HG03571 (cell line): ENCODE results near the gene ABHD17C.

Source experiments
- ATAC-seq: cut with Tn5 transposase; IDR thresholded peaks from one replicate; pipeline ENCODE4 v1.9.1; 2021; ENCODE audit not compliant: unreplicated experiment

ABHD17C gene

GRCh38 chr15:80689294-80689693, 5.8 kb upstream of the ABHD17C start:
- no peak for ATAC-seq

DNA sequence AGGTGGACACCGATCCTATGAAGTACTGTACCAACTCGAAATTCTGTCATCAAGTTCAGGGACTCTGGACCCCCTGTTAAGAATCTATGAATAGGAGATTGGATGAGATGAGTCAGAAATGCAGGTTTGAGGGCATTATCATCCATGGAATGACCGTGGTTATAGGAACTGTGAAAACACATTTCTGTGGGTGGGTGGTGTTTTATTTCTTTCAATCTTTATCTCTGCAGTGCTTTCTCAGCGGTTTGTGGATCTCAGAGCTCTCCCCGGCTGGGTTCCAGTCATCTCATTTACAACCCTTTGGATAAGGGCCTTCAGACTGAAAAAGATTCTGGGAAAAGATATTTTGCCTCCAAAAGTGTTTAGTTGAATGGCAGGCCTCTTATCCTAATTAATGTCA, 5.4 kb upstream of the ABHD17C start:
- ATAC-seq = no peak

- ATAC-seq = no peak
These were observed 3.5 kb upstream of the ABHD17C start for GRCh38 chr15:80691575-80691974.

DNA sequence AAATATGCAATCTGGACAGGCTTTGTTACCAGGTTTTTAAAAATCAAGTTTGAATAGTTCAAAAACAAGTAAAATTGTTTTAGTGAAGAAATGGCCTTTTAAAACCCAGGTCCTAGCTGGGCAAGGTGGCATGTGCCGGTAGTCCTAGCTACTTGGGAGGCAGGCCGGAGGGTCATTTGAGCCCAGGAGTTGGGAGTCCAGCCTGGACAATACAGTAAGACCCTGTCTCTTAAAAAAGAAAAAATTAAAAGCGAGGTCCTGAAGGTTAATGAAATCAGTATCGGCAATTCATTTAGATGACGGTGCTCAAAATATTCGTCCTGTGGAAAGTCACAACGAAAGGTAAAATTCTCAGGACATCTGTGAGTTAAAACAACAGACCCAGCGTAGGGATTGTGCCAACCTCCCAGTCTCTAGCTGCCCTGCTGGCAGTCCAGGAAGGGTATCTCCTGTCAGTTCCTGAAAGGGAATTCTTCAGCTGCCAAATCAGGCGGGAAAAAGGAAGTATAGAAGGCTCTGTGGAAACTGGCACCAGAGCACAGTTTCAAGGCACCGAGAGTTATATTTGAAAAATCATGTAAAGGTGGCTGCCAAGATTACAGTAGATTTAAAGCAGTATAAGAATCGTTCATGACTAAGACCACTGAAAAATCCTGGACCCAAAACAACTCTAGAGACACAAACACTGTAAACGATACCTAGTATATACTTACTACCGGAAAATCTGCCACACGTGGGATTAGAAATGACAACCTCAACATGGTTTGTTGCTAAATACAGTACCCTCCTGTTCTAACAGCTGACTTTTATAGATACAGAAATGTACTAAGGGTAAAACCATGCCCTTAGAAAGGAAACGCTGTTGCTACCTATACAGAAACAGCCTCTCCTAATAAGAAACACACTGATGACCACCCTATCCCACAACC, 1.2 kb upstream of the ABHD17C start:
- ATAC-seq = no peak

- peak; percentile 41 for ATAC-seq
These were observed 455 bp upstream of the ABHD17C start for GRCh38 chr15:80694611-80695098.

- peak; percentile 7 for ATAC-seq
These were observed 976 bp downstream of the ABHD17C start for GRCh38 chr15:80695911-80696661.

- no peak for ATAC-seq
These were observed 2.1 kb downstream of the ABHD17C start for GRCh38 chr15:80697075-80697685.

DNA sequence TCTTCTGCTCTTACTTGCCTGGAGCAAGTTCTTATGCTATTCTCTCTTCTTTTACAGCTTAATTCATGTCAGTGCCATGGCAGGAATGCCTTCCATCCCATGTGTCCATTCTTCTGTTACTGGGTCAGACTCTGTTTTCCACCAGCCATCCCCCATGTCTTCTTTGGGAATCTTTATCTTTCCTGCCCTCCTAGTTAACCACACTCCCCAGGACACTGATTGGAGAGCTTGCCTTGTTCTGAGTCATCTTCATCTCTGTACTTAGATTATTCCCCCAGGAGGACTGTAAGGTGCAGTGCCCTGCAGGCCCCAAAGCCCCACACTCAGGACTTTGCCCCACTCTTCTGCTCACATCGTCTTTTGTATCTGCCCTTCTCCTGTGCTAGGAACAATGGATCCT, 3.6 kb downstream of the ABHD17C start:
- no peak for ATAC-seq

- ATAC-seq = no peak
These were observed 4.9 kb downstream of the ABHD17C start for GRCh38 chr15:80699981-80700380.

GRCh38 chr15:80701676-80702311, 6.7 kb downstream of the ABHD17C start:
- ATAC-seq = no peak

DNA sequence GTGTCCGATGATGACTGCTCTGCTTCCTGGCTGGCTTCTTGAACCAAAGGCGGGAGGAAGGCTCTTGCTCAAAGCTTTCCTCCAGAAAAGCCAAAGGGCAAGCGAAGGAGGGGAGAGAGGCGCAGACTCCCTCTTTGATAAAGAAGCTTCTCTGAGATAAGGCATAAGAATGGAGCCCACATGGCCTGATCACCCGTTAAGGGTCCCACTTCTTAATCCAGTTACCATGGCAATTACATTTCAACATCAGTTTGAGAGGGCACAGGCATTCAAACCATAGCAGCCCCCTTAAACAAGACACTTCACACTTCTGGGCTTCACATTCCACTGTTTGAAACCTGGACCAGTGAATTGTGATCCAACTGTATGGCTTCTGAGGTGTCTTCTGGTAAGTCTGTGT, 8.0 kb downstream of the ABHD17C start:
- no peak for ATAC-seq

DNA sequence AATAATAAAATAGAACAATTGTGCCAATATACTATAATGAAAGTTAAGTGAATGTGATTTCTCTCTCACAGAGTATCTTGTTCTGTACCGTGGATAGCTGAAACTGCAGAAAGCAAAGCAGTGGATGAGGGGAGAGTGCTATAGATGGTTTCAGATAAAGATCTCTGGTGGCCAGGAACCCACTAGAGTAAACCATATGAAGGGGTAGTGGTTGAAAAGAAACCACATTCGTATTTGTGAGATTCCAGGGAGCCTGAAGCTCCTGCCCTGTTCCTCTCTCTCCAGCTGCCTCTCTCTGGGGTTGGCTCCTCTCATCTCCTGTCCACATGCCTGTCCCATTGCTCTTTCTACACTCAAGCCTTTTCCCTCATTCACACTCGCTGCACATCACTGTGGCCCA, 8.9 kb downstream of the ABHD17C start:
- no peak for ATAC-seq

DNA sequence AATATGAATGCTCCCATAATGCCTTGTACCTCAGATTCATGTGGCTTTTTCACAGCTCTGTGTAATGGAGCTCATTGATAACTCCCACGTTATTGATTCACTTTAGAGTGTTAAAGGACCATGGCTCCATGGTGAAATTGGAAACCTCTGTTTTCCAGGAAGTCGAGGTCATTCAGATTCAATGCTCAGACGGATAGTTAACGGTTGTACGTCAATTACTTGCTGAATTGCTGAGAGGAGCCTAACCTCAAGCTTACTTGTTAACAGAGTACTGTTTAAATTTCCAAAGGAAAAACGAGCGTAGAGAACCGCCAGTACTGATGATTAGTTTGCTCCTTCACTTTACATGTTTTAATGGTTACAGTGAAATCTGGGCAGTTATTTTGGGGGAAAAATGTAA, 11.1 kb downstream of the ABHD17C start:
- no peak for ATAC-seq

GRCh38 chr15:80709542-80709941, 14.4 kb downstream of the ABHD17C start:
- no peak for ATAC-seq

GRCh38 chr15:80710635-80711554, 15.8 kb downstream of the ABHD17C start:
- no peak for ATAC-seq

DNA sequence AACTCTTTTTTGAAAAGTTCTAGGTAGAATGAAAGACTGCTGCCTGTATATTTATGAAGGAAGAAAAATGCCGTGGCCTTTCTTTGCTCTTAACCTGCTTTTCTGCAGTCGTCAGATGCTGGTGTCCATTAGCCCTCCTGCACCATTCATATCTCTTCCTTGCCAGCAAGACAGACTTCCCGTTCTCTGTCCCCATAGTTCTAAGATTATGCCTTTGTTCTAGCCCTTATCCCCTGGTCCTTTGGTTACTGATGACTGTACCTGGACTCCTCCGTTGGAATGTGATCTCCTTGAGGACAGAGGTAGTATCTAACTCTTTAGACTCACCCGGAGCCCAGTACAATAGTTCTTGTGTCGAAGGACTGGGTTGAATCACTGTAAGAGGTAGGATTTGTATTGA, 16.8 kb downstream of the ABHD17C start:
- no peak for ATAC-seq

DNA sequence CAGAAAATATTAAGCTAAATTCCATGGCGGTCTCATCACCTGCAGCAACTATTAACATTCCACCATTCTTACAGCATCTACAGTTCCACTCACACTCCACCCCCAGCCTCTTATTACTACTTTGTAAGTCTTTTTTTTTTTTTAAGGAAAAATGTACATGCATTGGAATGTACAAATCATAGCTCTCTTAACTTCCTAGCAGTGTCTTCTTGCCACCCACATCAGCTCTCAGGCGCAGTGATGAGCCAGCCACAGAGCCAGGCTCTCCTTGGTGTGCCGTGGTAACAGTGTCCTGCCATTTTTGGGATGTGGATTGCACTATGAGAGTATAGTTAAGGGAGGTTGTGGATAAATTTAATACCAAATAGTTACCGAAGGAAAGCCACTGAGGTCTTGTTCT, 17.8 kb downstream of the ABHD17C start:
- no peak for ATAC-seq

- no peak for ATAC-seq
These were observed 26.4 kb downstream of the ABHD17C start for GRCh38 chr15:80721476-80721875.

- no peak for ATAC-seq
These were observed 27.7 kb downstream of the ABHD17C start for GRCh38 chr15:80722811-80723210.

DNA sequence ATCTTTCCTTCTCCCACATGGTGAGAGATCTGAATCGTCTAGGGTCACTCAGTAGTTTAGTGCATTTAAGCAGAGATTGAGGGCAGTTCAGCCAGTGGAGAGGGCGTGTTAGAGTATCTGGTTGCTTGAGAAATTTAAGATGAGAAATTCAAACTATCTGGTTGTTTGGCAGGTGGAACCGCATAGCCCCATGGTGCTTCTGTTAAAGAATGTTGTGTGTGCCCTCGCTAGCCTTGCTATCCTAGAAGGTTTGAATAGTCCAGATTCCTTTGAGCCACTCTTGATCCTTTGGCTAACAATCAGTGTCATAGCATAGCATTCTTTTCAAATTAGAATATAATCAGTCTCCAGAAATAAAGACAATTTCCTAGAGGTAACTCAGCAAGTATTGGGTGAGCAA, 32.1 kb downstream of the ABHD17C start:
- no peak for ATAC-seq
